GM12864 (cell line): Measurements from ENCODE around the gene BMF.

Source experiments
- DNase-seq: peaks from one replicate; pipeline ENCODE4 v3.0.0-alpha.2; 2011; ENCODE audit warnings: low read depth
- H3K4me3 ChIP-seq: 2 replicates; pipeline ENCODE4 v1.5.1; 2011; ENCODE audit warnings: mild to moderate bottlenecking, low read depth, low read length, control low read depth
- CTCF ChIP-seq: IDR thresholded peaks from 2 replicates; pipeline ENCODE4 v1.5.1; 2011; ENCODE audit warnings: low read depth, mild to moderate bottlenecking, moderate library complexity, low read length, control low read depth, inconsistent platforms; ENCODE audit errors: missing control alignments

BMF gene

GRCh38 chr15:40038638-40039543 lies 69.8 kb downstream of the BMF start, which contains the start of gene SRP14:
TSS of gene SRP14 (minus strand) at chr15:40039181. CDS start at chr15:40039116, 65 bp downstream.
- peak within 1 kb of the TSS; percentile 85 for H3K4me3 ChIP-seq
- peak; percentile 87 for DNase-seq
- TF ChIP-seq CTCF: no peak

- no peak for TF ChIP-seq CTCF
- no peak for DNase-seq
- peak overlapping the region; percentile 85 for H3K4me3 ChIP-seq
Observed at GRCh38 chr15:40038275-40038637, 70.4 kb downstream of the BMF start.
